Measurements from ENCODE around the gene FCER1A.
"Not testable (repeated sequence)": the region's sequence is repeated elsewhere in the genome, so short reads cannot be mapped to it uniquely, and the experiment has no call there.

The FCER1A gene

GRCh38 chr1:159302095-159302494 is at the start of gene FCER1A:
TSS of gene FCER1A (plus strand) at chr1:159302336. CDS start at chr1:159302365, 29 bp downstream.
- no peak for DNase-seq

- DNase-seq = no peak
These were observed 40.8 kb upstream of the FCER1A start for GRCh38 chr1:159261311-159261710.

- no peak for DNase-seq
These were observed 40.2 kb upstream of the FCER1A start for GRCh38 chr1:159261721-159262494.

- no peak for DNase-seq
These were observed 35.3 kb upstream of the FCER1A start for GRCh38 chr1:159266832-159267231.

- no peak for DNase-seq
These were observed 27.5 kb upstream of the FCER1A start for GRCh38 chr1:159274631-159275030.

GRCh38 chr1:159275891-159276290 is 26.2 kb upstream of the FCER1A start:
- no peak for DNase-seq

GRCh38 chr1:159279773-159280172 is 22.4 kb upstream of the FCER1A start:
- DNase-seq = peak; percentile 20

GRCh38 chr1:159282118-159282517 is 20.0 kb upstream of the FCER1A start:
- DNase-seq = no peak

GRCh38 chr1:159289060-159289459 is 13.1 kb upstream of the FCER1A start:
- DNase-seq = no peak

GRCh38 chr1:159291424-159291823 is 10.7 kb upstream of the FCER1A start:
- no peak for DNase-seq

- DNase-seq = no peak
These were observed 5.3 kb upstream of the FCER1A start for GRCh38 chr1:159296706-159297375.

GRCh38 chr1:159300146-159300545 is 2.0 kb upstream of the FCER1A start:
- DNase-seq = no peak

- DNase-seq = no peak
These were observed 5.3 kb downstream of the FCER1A start for GRCh38 chr1:159307346-159308020.

- DNase-seq = no peak
These were observed 9.5 kb downstream of the FCER1A start for GRCh38 chr1:159311679-159312078.

- DNase-seq = no peak
These were observed 13.2 kb downstream of the FCER1A start for GRCh38 chr1:159315381-159315780.

GRCh38 chr1:159318784-159319551 is 16.8 kb downstream of the FCER1A start:
- no peak for DNase-seq

- no peak for DNase-seq
These were observed 32.7 kb downstream of the FCER1A start for GRCh38 chr1:159334797-159335196.

GRCh38 chr1:159338018-159338417 is 35.9 kb downstream of the FCER1A start:
- DNase-seq = no peak

- peak; percentile 53 for DNase-seq
These were observed 37.4 kb downstream of the FCER1A start for GRCh38 chr1:159339536-159339935.

GRCh38 chr1:159341736-159342135 is 39.6 kb downstream of the FCER1A start:
- DNase-seq = peak; percentile 46

- no peak for DNase-seq
These were observed 40.8 kb downstream of the FCER1A start for GRCh38 chr1:159342761-159343425.

- DNase-seq = not testable (repeated sequence)
These were observed 47.2 kb downstream of the FCER1A start for GRCh38 chr1:159349374-159349773.
